Keratinocyte (primary cell): Measurements from ENCODE around the gene NEGR1. TPM values are rescaled to one million over a fixed set of nuclear protein-coding genes. Genes with fewer than 3 reads are reported as not detected.

Experiments used
- DNase-seq: peaks from one replicate; pipeline ENCODE4 v3.0.0-alpha.2; 2011; ENCODE audit warnings: low read depth, missing footprints, low spot score
- FAIRE-seq: peaks from 2 replicates; lab custom pipeline; 2011; peaks lifted over from hg19 to GRCh38; lab: Jason Lieb, UNC
- H2AFZ ChIP-seq: 2 replicates; pipeline ENCODE4 v1.6.0; 2012; ENCODE audit warnings: low read length, control low read depth, inconsistent platforms; ENCODE audit not compliant: control insufficient read depth
- H3K27ac ChIP-seq: 2 replicates; pipeline ENCODE4 v1.5.1; 2011; ENCODE audit warnings: low read length; ENCODE audit not compliant: control insufficient read depth, insufficient read depth
- H3K27me3 ChIP-seq: 3 replicates; pipeline ENCODE4 v1.6.0; 2011; ENCODE audit warnings: low read length; ENCODE audit not compliant: control insufficient read depth, insufficient read depth; ENCODE audit errors: extremely low read depth
- H3K36me3 ChIP-seq, 2 experiments: 2 replicates in 1 of 2; 3 replicates in 1 of 2; pipeline ENCODE4 v1.5.1; 2011; ENCODE audit warnings: low read length in 2 of 2, mild to moderate bottlenecking in 1 of 2; ENCODE audit not compliant: control insufficient read depth in 2 of 2, insufficient read depth in 2 of 2; ENCODE audit errors: extremely low read depth in 1 of 2
- H3K4me1 ChIP-seq: 3 replicates; pipeline ENCODE4 v1.5.1; 2011; ENCODE audit warnings: low read length; ENCODE audit not compliant: control insufficient read depth, insufficient read depth; ENCODE audit errors: extremely low read depth
- H3K4me2 ChIP-seq: 3 replicates; pipeline ENCODE4 v1.6.0; 2011; ENCODE audit warnings: low read depth, low read length; ENCODE audit not compliant: control insufficient read depth, insufficient read depth; ENCODE audit errors: extremely low read depth
- H3K4me3 ChIP-seq, 3 experiments: fragments of 200-600 bp in 1 of 3; sonication (generic) in 1 of 3; 2 replicates in 2 of 3; 3 replicates in 1 of 3; pipeline ENCODE4 v1.5.1; 2011 to 2016; ENCODE audit warnings: low read length in 3 of 3, mild to moderate bottlenecking in 3 of 3, control low read depth in 2 of 3, inconsistent platforms in 1 of 3, low read depth in 1 of 3, mixed read lengths in 1 of 3, mixed run types in 1 of 3, moderate library complexity in 1 of 3; ENCODE audit not compliant: control insufficient read depth in 2 of 3, insufficient read depth in 2 of 3; ENCODE audit errors: extremely low read depth in 1 of 3
- H3K79me2 ChIP-seq: 2 replicates; pipeline ENCODE4 v1.6.0; 2012; ENCODE audit warnings: low read length; ENCODE audit not compliant: control insufficient read depth, insufficient read depth
- H3K9ac ChIP-seq: 3 replicates; pipeline ENCODE4 v1.6.0; 2011; ENCODE audit warnings: low read length; ENCODE audit not compliant: control insufficient read depth, insufficient read depth; ENCODE audit errors: extremely low read depth
- H3K9me1 ChIP-seq: 3 replicates; pipeline ENCODE4 v1.6.0; 2011; ENCODE audit warnings: low read length; ENCODE audit not compliant: control insufficient read depth, insufficient read depth; ENCODE audit errors: extremely low read depth
- H3K9me3 ChIP-seq: 2 replicates; pipeline ENCODE4 v1.5.1; 2012; ENCODE audit warnings: low read depth, low read length; ENCODE audit not compliant: control insufficient read depth
- H4K20me1 ChIP-seq: 3 replicates; pipeline ENCODE4 v1.6.0; 2011; ENCODE audit warnings: low read length; ENCODE audit not compliant: control insufficient read depth, insufficient read depth; ENCODE audit errors: extremely low read depth
- EZH2 ChIP-seq: IDR thresholded peaks from one replicate; pipeline ENCODE4 v1.6.1; 2012; ENCODE audit warnings: inconsistent platforms, mild to moderate bottlenecking, low read length, moderate library complexity
- dilution Hi-C: fragments of 300-500 bp; cut with MboI; formaldehyde crosslinking; loops from one replicate; pipeline ENCODE4 v1.7.0; 2020; ENCODE audit warnings: low sequenced_read_pairs; ENCODE audit not compliant: extremely low pct_ligation_motif_present
- polyA plus RNA-seq, 5 experiments: library from polyadenylated mRNA; depleted of rRNA in 3 of 5; stranded (reverse) in 3 of 5; stranded (forward) in 1 of 5; unstranded in 1 of 5; fragments of >200 nt; gene quantifications; 1 replicate in 1 of 5; 2 replicates in 3 of 5; 3 replicates in 1 of 5; pipeline versions ENCODE4 v1.2.1 to v1.2.3, GENCODE V29; 2011 to 2012; ENCODE audit warnings: missing spikeins in 2 of 5, low read depth in 1 of 5, low replicate concordance in 1 of 5
- TF ChIP-seq, protein P1 (sequence below), 3 experiments: IDR thresholded peaks in 1 of 3; conservative IDR thresholded peaks in 1 of 3; optimal IDR thresholded peaks in 1 of 3; 2 replicates in 2 of 3; 3 replicates in 1 of 3; pipeline versions ENCODE3 to v1.5.1; 2011; ENCODE audit warnings: low read length in 3 of 3, mild to moderate bottlenecking in 3 of 3, moderate library complexity in 2 of 3, control low read depth in 1 of 3, inconsistent platforms in 1 of 3; ENCODE audit not compliant: insufficient read depth in 2 of 3; ENCODE audit errors: extremely low read depth in 1 of 3

Gene NEGR1
- polyA plus RNA-seq, 1 donor (not counting 4 experiments of a cell fraction or from before 2014, with no cell fraction given) = 1.6 TPM

GRCh38 chr1:72060466-72061245 lies 221.7 kb downstream of the NEGR1 start:
- Histone ChIP-seq H3K36me3 (no peaks in the 10 kb centered on the region), H3K4me2 (no peak overlapping the region), H3K27me3 (no peaks in the 10 kb centered on the region), H3K4me1 (peaks cover 20% of the 10 kb centered on the region), H2AFZ (no peak overlapping the region), H3K9me3 (no peaks in the 10 kb centered on the region), H3K79me2 (no peaks in the 10 kb centered on the region), H3K4me3 (no peak overlapping the region), H4K20me1 (no peaks in the 10 kb centered on the region), H3K27ac (no peak overlapping the region), H3K9ac (no peak overlapping the region), H3K9me1 (no peaks in the 10 kb centered on the region)
- dilution Hi-C loops = no loop called here
- FAIRE-seq (no peak), DNase-seq (no peak)
- TF ChIP-seq, protein P1, sequence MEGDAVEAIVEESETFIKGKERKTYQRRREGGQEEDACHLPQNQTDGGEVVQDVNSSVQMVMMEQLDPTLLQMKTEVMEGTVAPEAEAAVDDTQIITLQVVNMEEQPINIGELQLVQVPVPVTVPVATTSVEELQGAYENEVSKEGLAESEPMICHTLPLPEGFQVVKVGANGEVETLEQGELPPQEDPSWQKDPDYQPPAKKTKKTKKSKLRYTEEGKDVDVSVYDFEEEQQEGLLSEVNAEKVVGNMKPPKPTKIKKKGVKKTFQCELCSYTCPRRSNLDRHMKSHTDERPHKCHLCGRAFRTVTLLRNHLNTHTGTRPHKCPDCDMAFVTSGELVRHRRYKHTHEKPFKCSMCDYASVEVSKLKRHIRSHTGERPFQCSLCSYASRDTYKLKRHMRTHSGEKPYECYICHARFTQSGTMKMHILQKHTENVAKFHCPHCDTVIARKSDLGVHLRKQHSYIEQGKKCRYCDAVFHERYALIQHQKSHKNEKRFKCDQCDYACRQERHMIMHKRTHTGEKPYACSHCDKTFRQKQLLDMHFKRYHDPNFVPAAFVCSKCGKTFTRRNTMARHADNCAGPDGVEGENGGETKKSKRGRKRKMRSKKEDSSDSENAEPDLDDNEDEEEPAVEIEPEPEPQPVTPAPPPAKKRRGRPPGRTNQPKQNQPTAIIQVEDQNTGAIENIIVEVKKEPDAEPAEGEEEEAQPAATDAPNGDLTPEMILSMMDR (optimal IDR thresholded peaks at IDR 0.05 in 1 of 3, IDR thresholded peaks at IDR 0.05 in 1 of 3, conservative IDR thresholded peaks at IDR 0.05 in 1 of 3; ENCODE audit: extremely low read depth in 1 of 3, insufficient read depth in 2 of 3, low read length in 3 of 3) = no peak
- no peak for TF ChIP-seq EZH2

DNA sequence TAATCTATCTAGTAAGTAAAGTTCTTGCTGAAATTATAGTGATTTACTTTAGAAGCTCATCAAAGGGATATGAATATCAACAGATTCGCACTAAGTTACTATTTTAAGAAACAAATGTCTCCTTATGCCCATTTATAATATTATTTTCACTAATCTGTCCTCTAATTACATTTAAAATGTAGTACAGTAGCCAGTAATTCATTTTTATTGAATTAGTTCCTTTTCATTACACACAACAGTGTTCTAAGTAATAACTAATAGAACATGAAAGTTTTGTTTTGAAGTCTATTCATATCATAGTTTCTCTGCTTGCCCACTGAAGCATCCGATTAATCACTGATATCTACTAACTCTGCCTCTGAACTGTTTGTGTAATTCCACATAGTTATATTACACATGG lies 225.8 kb downstream of the NEGR1 start:
- Histone ChIP-seq H3K36me3 (no peaks in the 10 kb centered on the region), H3K4me1 (peaks cover 3% of the 10 kb centered on the region), H3K79me2 (no peaks in the 10 kb centered on the region), H3K27ac (no peak overlapping the region), H3K4me2 (no peak overlapping the region), H3K9me1 (no peaks in the 10 kb centered on the region), H3K9me3 (no peaks in the 10 kb centered on the region), H2AFZ (no peak overlapping the region), H3K27me3 (no peaks in the 10 kb centered on the region), H3K4me3 (no peak overlapping the region), H4K20me1 (no peaks in the 10 kb centered on the region), H3K9ac (no peak overlapping the region)
- FAIRE-seq = no peak
- TF ChIP-seq, protein P1 (optimal IDR thresholded peaks at IDR 0.05 in 1 of 3, IDR thresholded peaks at IDR 0.05 in 1 of 3, conservative IDR thresholded peaks at IDR 0.05 in 1 of 3; ENCODE audit: extremely low read depth in 1 of 3, insufficient read depth in 2 of 3, low read length in 3 of 3) = no peak
- no peak for TF ChIP-seq EZH2
- dilution Hi-C loops = no loop called here
- DNase-seq = no peak
